ENCODE measurements around the gene SBNO2. TPM values are rescaled to one million over a fixed set of nuclear protein-coding genes. Genes with fewer than 3 reads are reported as not detected.
A peak's percentile ranks its signal among the peaks of the same experiment; 100 is the strongest.

Gene SBNO2
- total and polyA plus RNA-seq, 9 of the 15 experiments (the other 6 are each of a cell fraction or from before 2014, with no cell fraction given) = 0.01 to 46.2 (median 6.7) TPM

- TF ChIP-seq ADNP (tag; IDR thresholded peaks at IDR 0.05) (no peak), L3MBTL2 (IDR thresholded peaks at IDR 0.05) (no peak), ELF1 (tag; IDR thresholded peaks at IDR 0.05) (no peak), TAF9B (IDR thresholded peaks at IDR 0.05; ENCODE audit: partially characterized antibody) (no peak), MXI1 (IDR thresholded peaks at IDR 0.05; ENCODE audit: low read depth, low read length) (peak; percentile 88), ZNF586 (CRISPR knock-in tag; conservative IDR thresholded peaks at IDR 0.05) (no peak), ZNF124 (CRISPR knock-in tag; IDR thresholded peaks at IDR 0.05) (no peak), MTA2 (IDR thresholded peaks at IDR 0.05; ENCODE audit: low read depth) (no peak), ZNF696 (CRISPR knock-in tag; conservative IDR thresholded peaks at IDR 0.05) (no peak), ILF3 (IDR thresholded peaks at IDR 0.05; ENCODE audit: borderline replicate concordance) (no peak), EWSR1 (IDR thresholded peaks at IDR 0.05; ENCODE audit: borderline replicate concordance, low read depth, partially characterized antibody) (no peak), ATF1 (CRISPR knock-in tag; IDR thresholded peaks at IDR 0.05) (no peak), ATF1 (tag; IDR thresholded peaks at IDR 0.05) (peak; percentile 40; the same call in 1 of the 2 replicates), RERE (CRISPR knock-in tag; IDR thresholded peaks at IDR 0.05; ENCODE audit: borderline replicate concordance) (no peak), EP300 (IDR thresholded peaks at IDR 0.05; ENCODE audit: low read length) (no peak)
- TF ChIP-seq, protein P1, sequence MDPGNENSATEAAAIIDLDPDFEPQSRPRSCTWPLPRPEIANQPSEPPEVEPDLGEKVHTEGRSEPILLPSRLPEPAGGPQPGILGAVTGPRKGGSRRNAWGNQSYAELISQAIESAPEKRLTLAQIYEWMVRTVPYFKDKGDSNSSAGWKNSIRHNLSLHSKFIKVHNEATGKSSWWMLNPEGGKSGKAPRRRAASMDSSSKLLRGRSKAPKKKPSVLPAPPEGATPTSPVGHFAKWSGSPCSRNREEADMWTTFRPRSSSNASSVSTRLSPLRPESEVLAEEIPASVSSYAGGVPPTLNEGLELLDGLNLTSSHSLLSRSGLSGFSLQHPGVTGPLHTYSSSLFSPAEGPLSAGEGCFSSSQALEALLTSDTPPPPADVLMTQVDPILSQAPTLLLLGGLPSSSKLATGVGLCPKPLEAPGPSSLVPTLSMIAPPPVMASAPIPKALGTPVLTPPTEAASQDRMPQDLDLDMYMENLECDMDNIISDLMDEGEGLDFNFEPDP (CRISPR knock-in tag; IDR thresholded peaks at IDR 0.05) = no peak
- TF ChIP-seq, protein P2, sequence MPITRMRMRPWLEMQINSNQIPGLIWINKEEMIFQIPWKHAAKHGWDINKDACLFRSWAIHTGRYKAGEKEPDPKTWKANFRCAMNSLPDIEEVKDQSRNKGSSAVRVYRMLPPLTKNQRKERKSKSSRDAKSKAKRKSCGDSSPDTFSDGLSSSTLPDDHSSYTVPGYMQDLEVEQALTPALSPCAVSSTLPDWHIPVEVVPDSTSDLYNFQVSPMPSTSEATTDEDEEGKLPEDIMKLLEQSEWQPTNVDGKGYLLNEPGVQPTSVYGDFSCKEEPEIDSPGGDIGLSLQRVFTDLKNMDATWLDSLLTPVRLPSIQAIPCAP (CRISPR knock-in tag; IDR thresholded peaks at IDR 0.05; ENCODE audit: borderline replicate concordance) = no peak
- TF ChIP-seq, protein P3, sequence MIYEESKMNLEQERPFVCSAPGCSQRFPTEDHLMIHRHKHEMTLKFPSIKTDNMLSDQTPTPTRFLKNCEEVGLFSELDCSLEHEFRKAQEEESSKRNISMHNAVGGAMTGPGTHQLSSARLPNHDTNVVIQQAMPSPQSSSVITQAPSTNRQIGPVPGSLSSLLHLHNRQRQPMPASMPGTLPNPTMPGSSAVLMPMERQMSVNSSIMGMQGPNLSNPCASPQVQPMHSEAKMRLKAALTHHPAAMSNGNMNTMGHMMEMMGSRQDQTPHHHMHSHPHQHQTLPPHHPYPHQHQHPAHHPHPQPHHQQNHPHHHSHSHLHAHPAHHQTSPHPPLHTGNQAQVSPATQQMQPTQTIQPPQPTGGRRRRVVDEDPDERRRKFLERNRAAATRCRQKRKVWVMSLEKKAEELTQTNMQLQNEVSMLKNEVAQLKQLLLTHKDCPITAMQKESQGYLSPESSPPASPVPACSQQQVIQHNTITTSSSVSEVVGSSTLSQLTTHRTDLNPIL (CRISPR knock-in tag; IDR thresholded peaks at IDR 0.05) = no peak
These were observed 91.7 kb downstream of the SBNO2 start (continued) for GRCh38 chr19:1082165-1082927.
